Measurements from ENCODE around the gene KRTAP9-4. TPM values are rescaled to one million over a fixed set of nuclear protein-coding genes. Genes with fewer than 3 reads are reported as not detected.
"Not testable (repeated sequence)": the region's sequence is repeated elsewhere in the genome, so short reads cannot be mapped to it uniquely, and the experiment has no call there.

Gene KRTAP9-4
- total RNA-seq, 2 donors from 2014 or later: not detected

DNA sequence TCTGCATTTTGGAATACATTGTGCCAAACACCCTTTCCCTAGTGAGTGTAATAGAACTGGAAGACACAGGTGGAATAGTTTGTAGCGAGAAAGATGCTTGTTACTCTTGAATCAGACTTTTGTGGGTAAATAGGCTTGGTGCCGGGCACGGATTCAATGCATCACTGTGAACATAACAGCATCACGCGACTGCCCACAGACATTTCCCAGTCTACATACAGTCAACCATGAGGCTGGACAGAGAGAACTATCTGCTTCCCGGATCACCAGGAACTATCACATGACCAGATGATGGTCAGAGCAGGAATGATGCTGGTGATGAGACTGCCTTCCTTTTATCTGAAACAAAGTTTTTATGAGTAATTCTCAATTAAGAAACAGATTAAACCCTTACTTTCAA is 23.4 kb upstream of the KRTAP9-4 start:
- no peaks in the 10 kb centered on the region for H3K4me1 ChIP-seq (replicated peaks)
- intact Hi-C loops (cut with DNase I): no loop called here
- WGBS: 91% methylated on average over 6 of the region's 6 CpGs
- H3K9me3 ChIP-seq: no peaks in the 10 kb centered on the region
- DNase-seq (ENCODE audit: low spot score): no peak
- no peak overlapping the region for H3K4me3 ChIP-seq
- TF ChIP-seq POLR2AphosphoS5 (IDR thresholded peaks at IDR 0.05): no peak
- no peak for TF ChIP-seq POLR2A (IDR thresholded peaks at IDR 0.05)
- no peak for TF ChIP-seq CTCF (IDR thresholded peaks at IDR 0.05)
- H3K27me3 ChIP-seq (replicated peaks; ENCODE audit: insufficient read depth): no peaks in the 10 kb centered on the region
- H3K36me3 ChIP-seq: no peaks in the 10 kb centered on the region
- H3K27ac ChIP-seq: no peak overlapping the region

GRCh38 chr17:41226598-41227095 is 22.8 kb upstream of the KRTAP9-4 start, which contains the start of gene KRTAP9-2:
Gene KRTAP9-2, plus strand, starts transcription at chr17:41226648. Its CDS starts 7 bp downstream, at chr17:41226655.
- DNase-seq (ENCODE audit: low spot score); H3K36me3 ChIP-seq; H3K27ac ChIP-seq; H3K27me3 ChIP-seq (replicated peaks; ENCODE audit: insufficient read depth); H3K4me1 ChIP-seq (replicated peaks); intact Hi-C loops (cut with DNase I); H3K4me3 ChIP-seq; H3K9me3 ChIP-seq: not testable (repeated sequence)
- WGBS: 77% methylated on average over 3 of the region's 4 CpGs

DNA sequence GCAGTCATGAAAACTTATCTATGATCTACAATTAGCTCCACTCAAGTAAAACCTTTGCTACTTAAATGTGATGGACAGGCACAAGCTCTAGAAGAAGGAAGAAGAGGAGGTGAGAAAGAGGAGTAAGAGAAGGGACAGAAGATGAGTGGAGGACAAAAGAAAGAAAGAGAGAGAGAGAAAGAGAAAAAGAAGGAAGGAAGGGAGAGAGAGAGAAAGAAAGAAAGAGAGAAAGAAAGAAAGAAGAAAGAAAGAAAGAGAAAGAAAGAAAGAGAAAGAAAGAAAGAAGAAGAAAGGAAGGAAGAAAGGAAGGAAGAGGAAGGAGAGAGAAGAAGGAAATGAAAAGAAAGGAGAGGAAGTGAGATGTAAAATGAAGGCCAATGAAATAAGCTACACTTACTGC is 19.4 kb upstream of the KRTAP9-4 start:
- Histone ChIP-seq H3K27ac (no peak overlapping the region), H3K4me3 (no peak overlapping the region), H3K9me3 (no peaks in the 10 kb centered on the region), H3K27me3 (replicated peaks; ENCODE audit: insufficient read depth) (no peaks in the 10 kb centered on the region), H3K4me1 (replicated peaks) (no peaks in the 10 kb centered on the region), H3K36me3 (no peaks in the 10 kb centered on the region)
- no peak for TF ChIP-seq POLR2A (IDR thresholded peaks at IDR 0.05)
- no peak for TF ChIP-seq CTCF (IDR thresholded peaks at IDR 0.05)
- TF ChIP-seq POLR2AphosphoS5 (IDR thresholded peaks at IDR 0.05): no peak
- intact Hi-C loops (cut with DNase I): no loop called here
- no peak for DNase-seq (ENCODE audit: low spot score)

- WGBS: 88% methylated on average over 6 of the region's 6 CpGs
- Histone ChIP-seq H3K4me3 (no peak overlapping the region), H3K4me1 (replicated peaks) (no peaks in the 10 kb centered on the region), H3K27me3 (replicated peaks; ENCODE audit: insufficient read depth) (no peaks in the 10 kb centered on the region), H3K36me3 (no peaks in the 10 kb centered on the region), H3K9me3 (no peaks in the 10 kb centered on the region), H3K27ac (no peak overlapping the region)
- no peak for DNase-seq (ENCODE audit: low spot score)
- intact Hi-C loops (cut with DNase I): no loop called here
- no peak for TF ChIP-seq POLR2AphosphoS5 (IDR thresholded peaks at IDR 0.05)
- TF ChIP-seq CTCF (IDR thresholded peaks at IDR 0.05): no peak
- TF ChIP-seq POLR2A (IDR thresholded peaks at IDR 0.05): no peak
These were observed 17.8 kb upstream of the KRTAP9-4 start for GRCh38 chr17:41231731-41232130.

DNA sequence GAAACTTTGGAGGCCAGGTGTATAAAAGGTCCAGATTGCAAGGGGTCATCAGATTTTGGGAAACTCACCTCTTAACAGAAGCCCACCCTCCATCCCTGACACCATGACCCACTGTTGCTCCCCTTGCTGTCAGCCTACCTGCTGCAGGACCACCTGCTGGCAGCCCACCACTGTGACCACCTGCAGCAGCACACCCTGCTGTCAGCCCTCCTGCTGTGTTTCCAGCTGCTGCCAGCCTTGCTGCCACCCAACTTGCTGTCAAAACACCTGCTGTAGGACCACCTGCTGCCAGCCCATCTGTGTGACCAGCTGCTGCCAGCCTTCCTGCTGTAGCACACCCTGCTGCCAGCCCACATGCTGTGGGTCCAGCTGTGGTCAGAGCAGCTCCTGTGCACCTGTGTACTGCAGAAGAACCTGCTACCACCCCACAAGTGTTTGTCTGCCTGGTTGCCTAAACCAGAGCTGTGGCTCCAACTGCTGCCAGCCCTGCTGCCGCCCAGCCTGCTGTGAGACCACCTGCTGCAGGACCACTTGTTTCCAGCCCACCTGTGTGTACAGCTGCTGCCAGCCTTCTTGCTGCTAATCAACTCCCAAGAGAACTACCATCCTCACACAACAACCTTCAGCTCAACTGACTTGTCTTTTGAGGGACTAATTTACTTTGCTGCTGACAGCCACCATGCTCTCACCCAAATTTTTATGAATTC is 16.9 kb upstream of the KRTAP9-4 start, which contains the start of gene KRTAP9-3:
TSS of gene KRTAP9-3 (plus strand) at position 51 of the 707 bp plus-strand sequence. CDS start at position 104, 53 bp downstream.
- H3K36me3 ChIP-seq; H3K27ac ChIP-seq; H3K4me1 ChIP-seq (replicated peaks); DNase-seq (ENCODE audit: low spot score); H3K4me3 ChIP-seq; H3K27me3 ChIP-seq (replicated peaks; ENCODE audit: insufficient read depth); H3K9me3 ChIP-seq; intact Hi-C loops (cut with DNase I): not testable (repeated sequence)
- WGBS: 100% methylated on average over 1 of the region's 1 CpG

GRCh38 chr17:41237116-41237515 is 12.4 kb upstream of the KRTAP9-4 start:
- H3K4me1 ChIP-seq (replicated peaks); H3K27me3 ChIP-seq (replicated peaks; ENCODE audit: insufficient read depth); H3K4me3 ChIP-seq; H3K9me3 ChIP-seq; DNase-seq (ENCODE audit: low spot score); H3K36me3 ChIP-seq; intact Hi-C loops (cut with DNase I); H3K27ac ChIP-seq: not testable (repeated sequence)
- WGBS: 81% methylated on average over 4 of the region's 4 CpGs

DNA sequence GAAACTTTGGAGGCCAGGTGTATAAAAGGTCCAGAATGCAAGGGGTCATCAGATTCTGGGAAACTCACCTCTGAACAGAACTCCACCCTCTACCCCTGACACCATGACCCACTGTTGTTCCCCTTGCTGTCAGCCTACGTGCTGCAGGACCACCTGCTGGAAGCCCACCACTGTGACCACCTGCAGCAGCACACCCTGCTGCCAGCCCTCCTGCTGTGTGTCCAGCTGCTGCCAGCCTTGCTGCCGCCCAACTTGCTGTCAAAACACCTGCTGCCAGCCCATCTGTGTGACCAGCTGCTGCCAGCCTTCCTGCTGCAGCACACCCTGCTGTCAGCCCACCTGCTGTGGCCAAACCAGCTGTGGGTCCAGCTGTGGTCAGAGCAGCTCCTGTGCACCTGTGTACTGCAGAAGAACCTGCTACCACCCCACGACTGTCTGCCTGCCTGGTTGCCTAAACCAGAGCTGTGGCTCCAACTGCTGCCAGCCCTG is 11.5 kb upstream of the KRTAP9-4 start, which contains the start of gene KRTAP9-8:
TSS of gene KRTAP9-8 (plus strand) at position 51 of the 489 bp plus-strand sequence. CDS start at position 104, 53 bp downstream.
- H3K27me3 ChIP-seq (replicated peaks; ENCODE audit: insufficient read depth); intact Hi-C loops (cut with DNase I); H3K27ac ChIP-seq; H3K36me3 ChIP-seq; DNase-seq (ENCODE audit: low spot score); H3K4me3 ChIP-seq; H3K9me3 ChIP-seq; H3K4me1 ChIP-seq (replicated peaks): not testable (repeated sequence)
- 78% methylated on average over 2 of the region's 3 CpGs for WGBS

GRCh38 chr17:41246995-41247787 is 2.3 kb upstream of the KRTAP9-4 start:
- H3K4me3 ChIP-seq; DNase-seq (ENCODE audit: low spot score); H3K9me3 ChIP-seq; H3K36me3 ChIP-seq; H3K27ac ChIP-seq; intact Hi-C loops (cut with DNase I); H3K4me1 ChIP-seq (replicated peaks); H3K27me3 ChIP-seq (replicated peaks; ENCODE audit: insufficient read depth): not testable (repeated sequence)
- 50% methylated on average over 2 of the region's 2 CpGs for WGBS
